ENCODE results near the gene ACOX2.

ACOX2 gene

GRCh38 chr3:58471025-58471887 is 65.7 kb downstream of the ACOX2 start:
- DNase-seq, result no peak

GRCh38 chr3:58470363-58471024 is 66.5 kb downstream of the ACOX2 start:
- no peak for DNase-seq

GRCh38 chr3:58469096-58469495 is 67.9 kb downstream of the ACOX2 start:
- no peak for DNase-seq

- no peak for DNase-seq
Observed at GRCh38 chr3:58466899-58467563, 70.0 kb downstream of the ACOX2 start.

- no peak for DNase-seq
Observed at GRCh38 chr3:58464866-58465265, 72.1 kb downstream of the ACOX2 start.

GRCh38 chr3:58463942-58464271 is 73.1 kb downstream of the ACOX2 start:
- DNase-seq, result no peak

- DNase-seq, result peak; percentile 7 to 35 (median 14)
Observed at GRCh38 chr3:58463181-58463941, 73.6 kb downstream of the ACOX2 start.

- DNase-seq, result no peak
Observed at GRCh38 chr3:58462829-58463180, 74.2 kb downstream of the ACOX2 start.

- DNase-seq, result no peak
Observed at GRCh38 chr3:58459160-58459559, 77.8 kb downstream of the ACOX2 start.
